Progenitor cell of endocrine pancreas (in vitro differentiated cells): Measurements from ENCODE around the gene AMER2. TPM values are rescaled to one million over a fixed set of nuclear protein-coding genes. Genes with fewer than 3 reads are reported as not detected.
"Not testable (repeated sequence)": the region's sequence is repeated elsewhere in the genome, so short reads cannot be mapped to it uniquely, and the experiment has no call there.

Experiments used
- DNase-seq: peaks from one replicate; pipeline ENCODE4 v3.0.0; 2021; ENCODE audit warnings: low spot score; ENCODE audit not compliant: unreplicated experiment
- H3K27ac Mint-ChIP-seq: 2 replicates; pipeline ENCODE4 v1.8.0; 2021; ENCODE audit warnings: mild to moderate bottlenecking, moderate library complexity, mixed read lengths
- H3K27me3 Mint-ChIP-seq: 2 replicates; pipeline ENCODE4 v1.8.0; 2021; ENCODE audit warnings: mixed read lengths
- H3K36me3 Mint-ChIP-seq: 2 replicates; pipeline ENCODE4 v1.8.0; 2022; ENCODE audit warnings: mixed read lengths; ENCODE audit not compliant: insufficient read depth
- H3K4me1 Mint-ChIP-seq: 2 replicates; pipeline ENCODE4 v1.8.0; 2021; ENCODE audit warnings: low read depth, mixed read lengths
- H3K4me3 Mint-ChIP-seq: 2 replicates; pipeline ENCODE4 v1.8.0; 2021; ENCODE audit warnings: low read depth, mild to moderate bottlenecking, moderate library complexity, mixed read lengths
- H3K9me3 Mint-ChIP-seq: 2 replicates; pipeline ENCODE4 v1.8.0; 2021; ENCODE audit warnings: low read depth, mixed read lengths
- total RNA-seq: library from RNA; stranded (reverse); gene quantifications from 2 replicates; pipeline ENCODE4 v1.2.1, GENCODE V29; 2021
- TF ChIP-seq, protein P1 (sequence below): fragments of 200-600 bp; sonication (generic); IDR thresholded peaks from one replicate; pipeline ENCODE4 v1.5.0; 2021; ENCODE audit warnings: antibody characterized with exemption, mild to moderate bottlenecking; ENCODE audit not compliant: unreplicated experiment

The AMER2 gene
- total RNA-seq, 1 donor from 2014 or later: 0.05 TPM

DNA sequence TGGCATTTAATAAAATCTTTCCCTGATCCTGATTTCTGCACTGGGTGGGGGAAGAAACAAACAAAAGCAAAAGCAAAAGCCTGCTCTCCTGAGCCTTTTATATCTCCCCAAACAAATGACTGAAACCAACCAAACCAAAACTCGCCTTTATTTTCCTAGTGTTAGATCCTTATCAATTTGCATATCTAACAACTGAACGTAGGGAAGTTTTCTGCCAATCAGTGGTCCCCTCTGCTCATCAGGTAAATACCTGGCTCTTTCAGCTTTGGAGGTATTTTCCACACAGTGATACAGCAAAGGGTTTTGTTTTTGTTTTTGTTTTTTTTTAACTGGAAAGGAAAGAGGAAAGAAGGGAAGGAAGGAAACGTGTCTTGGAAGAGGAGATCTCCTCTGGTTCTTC lies 3.3 kb downstream of the AMER2 start:
- Mint-ChIP-seq H3K4me3 (peak overlapping the region; percentile 19), H3K4me1 (peaks cover 5% of the 10 kb centered on the region), H3K27me3 (peaks cover 71% of the 10 kb centered on the region), H3K27ac (no peak overlapping the region), H3K9me3 (no peaks in the 10 kb centered on the region), H3K36me3 (no peaks in the 10 kb centered on the region)
- TF ChIP-seq, protein P1, sequence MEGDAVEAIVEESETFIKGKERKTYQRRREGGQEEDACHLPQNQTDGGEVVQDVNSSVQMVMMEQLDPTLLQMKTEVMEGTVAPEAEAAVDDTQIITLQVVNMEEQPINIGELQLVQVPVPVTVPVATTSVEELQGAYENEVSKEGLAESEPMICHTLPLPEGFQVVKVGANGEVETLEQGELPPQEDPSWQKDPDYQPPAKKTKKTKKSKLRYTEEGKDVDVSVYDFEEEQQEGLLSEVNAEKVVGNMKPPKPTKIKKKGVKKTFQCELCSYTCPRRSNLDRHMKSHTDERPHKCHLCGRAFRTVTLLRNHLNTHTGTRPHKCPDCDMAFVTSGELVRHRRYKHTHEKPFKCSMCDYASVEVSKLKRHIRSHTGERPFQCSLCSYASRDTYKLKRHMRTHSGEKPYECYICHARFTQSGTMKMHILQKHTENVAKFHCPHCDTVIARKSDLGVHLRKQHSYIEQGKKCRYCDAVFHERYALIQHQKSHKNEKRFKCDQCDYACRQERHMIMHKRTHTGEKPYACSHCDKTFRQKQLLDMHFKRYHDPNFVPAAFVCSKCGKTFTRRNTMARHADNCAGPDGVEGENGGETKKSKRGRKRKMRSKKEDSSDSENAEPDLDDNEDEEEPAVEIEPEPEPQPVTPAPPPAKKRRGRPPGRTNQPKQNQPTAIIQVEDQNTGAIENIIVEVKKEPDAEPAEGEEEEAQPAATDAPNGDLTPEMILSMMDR: no peak
- no peak for DNase-seq

DNA sequence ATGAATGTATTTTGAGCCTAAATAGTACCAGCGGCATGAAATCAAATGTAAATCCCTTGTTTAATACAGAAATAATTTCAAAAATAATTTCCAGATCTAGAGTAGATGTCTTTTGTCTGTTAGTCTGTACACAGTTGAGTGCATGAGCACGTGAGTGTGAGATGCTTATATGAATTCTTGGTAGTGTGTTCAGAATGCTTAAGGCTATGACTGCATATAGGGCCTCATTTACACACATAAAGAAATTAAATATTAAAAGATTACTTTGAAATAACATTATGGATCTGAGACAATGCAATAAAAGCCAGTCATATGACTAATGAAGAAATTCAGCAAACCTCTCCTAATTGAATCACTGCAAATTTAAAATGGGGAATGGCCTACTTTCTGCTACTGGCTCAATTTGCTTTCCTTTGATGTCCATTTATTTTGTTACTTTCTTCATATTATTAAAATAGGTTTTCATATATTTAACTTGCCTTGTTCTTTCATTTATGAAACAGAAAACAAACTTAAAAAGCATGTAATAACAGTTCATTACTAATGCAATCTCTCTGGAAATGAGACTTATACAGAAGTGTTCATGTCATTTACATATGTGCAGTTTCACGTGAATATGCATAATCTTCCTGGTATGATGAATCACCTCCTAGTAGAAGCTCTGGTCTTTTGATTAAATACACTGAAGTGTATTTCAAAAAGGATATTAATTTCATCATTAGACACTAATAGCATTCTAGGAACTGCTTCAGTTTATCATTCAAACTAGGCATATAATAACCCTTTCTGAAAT lies 4.5 kb downstream of the AMER2 start:
- no peak overlapping the region for H3K27ac Mint-ChIP-seq
- TF ChIP-seq, protein P1: no peak
- peaks cover 59% of the 10 kb centered on the region for H3K27me3 Mint-ChIP-seq
- H3K36me3 Mint-ChIP-seq: no peaks in the 10 kb centered on the region
- H3K4me3 Mint-ChIP-seq: no peak overlapping the region
- H3K4me1 Mint-ChIP-seq: peaks cover 5% of the 10 kb centered on the region
- H3K9me3 Mint-ChIP-seq: no peaks in the 10 kb centered on the region
- no peak for DNase-seq

DNA sequence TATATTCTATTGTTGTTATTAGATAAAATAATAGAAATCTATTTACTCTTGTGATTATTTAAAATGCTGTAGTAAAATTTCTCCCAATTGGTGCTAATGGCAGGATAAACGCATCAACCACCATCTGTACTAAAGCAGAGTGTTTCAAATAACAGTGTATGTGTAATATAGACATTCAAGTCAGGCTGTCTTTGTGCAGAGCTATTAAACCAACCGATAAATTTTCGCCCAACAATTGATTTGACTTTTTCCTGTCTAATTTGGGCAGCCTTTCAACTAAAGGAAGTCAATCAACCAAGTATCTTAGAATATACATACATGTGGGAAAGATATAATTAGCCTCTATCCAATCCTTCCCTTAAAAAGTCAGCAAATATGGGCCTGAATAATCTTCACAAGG lies 5.8 kb downstream of the AMER2 start:
- TF ChIP-seq, protein P1: no peak
- H3K27ac Mint-ChIP-seq: no peak overlapping the region
- H3K36me3 Mint-ChIP-seq: no peaks in the 10 kb centered on the region
- peaks cover 47% of the 10 kb centered on the region for H3K27me3 Mint-ChIP-seq
- no peak for DNase-seq
- H3K4me3 Mint-ChIP-seq: no peak overlapping the region
- H3K9me3 Mint-ChIP-seq: no peaks in the 10 kb centered on the region
- no peaks in the 10 kb centered on the region for H3K4me1 Mint-ChIP-seq

DNA sequence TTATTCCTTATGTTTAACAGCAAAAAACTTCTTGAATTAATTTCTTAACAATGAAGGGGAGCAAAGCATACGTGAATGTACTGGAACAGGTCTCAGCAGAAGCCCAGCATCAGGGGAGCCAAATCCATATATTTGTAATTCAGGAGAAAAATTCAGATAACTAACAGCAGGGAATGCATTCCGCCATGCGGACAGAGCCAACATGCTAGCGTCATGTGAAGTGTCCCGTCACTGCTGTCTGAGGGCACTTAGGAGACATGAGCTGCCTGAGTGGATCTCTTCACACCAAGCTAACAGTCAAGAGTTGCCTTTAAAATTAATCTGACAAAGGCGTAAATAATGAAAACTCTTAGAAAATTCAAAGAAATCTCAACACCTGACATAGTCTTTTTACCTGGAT lies 6.4 kb downstream of the AMER2 start:
- Mint-ChIP-seq H3K27ac (no peak overlapping the region), H3K4me3 (no peak overlapping the region), H3K27me3 (peaks cover 41% of the 10 kb centered on the region), H3K4me1 (no peaks in the 10 kb centered on the region), H3K36me3 (no peaks in the 10 kb centered on the region), H3K9me3 (no peaks in the 10 kb centered on the region)
- no peak for DNase-seq
- TF ChIP-seq, protein P1: no peak

DNA sequence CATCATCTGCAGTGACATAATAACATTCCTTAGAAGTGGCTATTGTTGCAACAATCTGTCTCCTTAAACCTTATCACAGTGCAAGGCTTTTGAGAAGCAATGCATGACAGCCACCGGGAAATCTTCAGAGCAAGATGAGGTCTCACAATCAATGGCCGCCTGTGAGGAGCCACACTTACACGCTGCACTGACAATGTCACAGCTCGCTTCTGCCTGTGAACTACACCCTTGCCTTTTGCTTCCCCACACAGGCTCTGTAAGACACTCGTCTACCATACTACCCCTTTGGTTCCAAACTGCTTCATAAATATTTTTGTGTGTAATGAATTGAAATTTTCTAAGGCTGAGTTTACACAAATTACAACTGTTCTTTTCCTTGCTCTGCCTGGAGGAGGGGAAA lies 6.9 kb downstream of the AMER2 start:
- DNase-seq, H3K4me1 Mint-ChIP-seq, H3K36me3 Mint-ChIP-seq, H3K4me3 Mint-ChIP-seq, H3K9me3 Mint-ChIP-seq, H3K27ac Mint-ChIP-seq: not testable (repeated sequence)
- H3K27me3 Mint-ChIP-seq: peaks cover 38% of the 10 kb centered on the region

DNA sequence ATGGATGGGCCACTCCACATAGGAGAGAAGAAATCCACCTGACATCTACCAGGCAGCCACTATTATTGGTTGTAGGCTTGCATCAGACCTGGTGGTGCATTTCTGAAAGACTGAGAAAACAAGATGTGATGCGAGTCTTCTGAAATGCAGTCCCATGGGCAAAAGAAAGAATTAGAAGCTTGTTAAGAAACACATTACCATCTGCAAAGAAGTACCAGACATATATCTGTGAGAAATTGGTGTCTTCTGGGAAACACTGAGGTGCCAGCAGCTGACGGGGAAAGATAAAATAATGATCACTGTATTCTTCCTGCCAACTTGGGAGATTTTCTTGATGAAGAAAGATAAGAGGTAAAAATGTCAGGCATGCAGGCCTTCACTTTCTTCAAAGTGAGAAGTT lies 14.4 kb downstream of the AMER2 start:
- TF ChIP-seq, protein P1: no peak
- Mint-ChIP-seq H3K4me3 (no peak overlapping the region), H3K27ac (no peak overlapping the region), H3K9me3 (no peaks in the 10 kb centered on the region), H3K36me3 (no peaks in the 10 kb centered on the region), H3K4me1 (no peaks in the 10 kb centered on the region), H3K27me3 (peaks cover 12% of the 10 kb centered on the region)
- DNase-seq: no peak
